A673 (cell line): ENCODE measurements around the gene POU2F3. TPM values are rescaled to one million over a fixed set of nuclear protein-coding genes. Genes with fewer than 3 reads are reported as not detected.

Source experiments
- BruUV-seq: library from RNA; stranded (reverse); fragments of 400-500 nt; replicated peaks from 2 replicates; lab custom pipeline; 2021; lab: Mats Ljungman, UMichigan
- CTCF ChIA-PET: fragments of 300-600 bp; sonication (Branson Sonifier 250); formaldehyde crosslinking; loops from one replicate; lab custom pipeline; 2022; ENCODE audit warnings: antibody characterized with exemption; lab: Charles Lee
- POLR2A ChIA-PET: fragments of 300-600 bp; sonication (Branson Sonifier 250); formaldehyde crosslinking; loops from one replicate; lab custom pipeline; 2022; ENCODE audit warnings: antibody characterized with exemption; ENCODE audit not compliant: low non-redundant PET; lab: Charles Lee
- DNase-seq: peaks from one replicate; pipeline ENCODE4 v3.0.0-alpha.2; 2015; ENCODE audit warnings: low spot score
- H3K27ac ChIP-seq: fragments of 200-600 bp; sonication (generic); 2 replicates; pipeline ENCODE4 v1.5.1; 2016; ENCODE audit warnings: mixed run types, low read depth, mild to moderate bottlenecking, mixed read lengths, antibody characterized with exemption, low read length; ENCODE audit not compliant: poor library complexity, severe bottlenecking
- H3K27me3 ChIP-seq: fragments of 200-600 bp; sonication (generic); replicated peaks from 2 replicates; pipeline ENCODE4 v1.6.1; 2017; ENCODE audit warnings: mixed run types, low read depth, mild to moderate bottlenecking, mixed read lengths, antibody characterized with exemption, low read length; ENCODE audit not compliant: insufficient read depth, poor library complexity
- H3K36me3 ChIP-seq: fragments of 200-600 bp; sonication (generic); 2 replicates; pipeline ENCODE4 v1.6.1; 2016; ENCODE audit warnings: mixed run types, mild to moderate bottlenecking, mixed read lengths, antibody characterized with exemption, low read length; ENCODE audit not compliant: insufficient read depth, poor library complexity, severe bottlenecking
- H3K4me1 ChIP-seq: fragments of 200-600 bp; sonication (generic); 2 replicates; pipeline ENCODE4 v1.6.1; 2017; ENCODE audit warnings: mixed run types, mild to moderate bottlenecking, mixed read lengths, antibody characterized with exemption, low read length; ENCODE audit not compliant: insufficient read depth, poor library complexity, severe bottlenecking
- H3K4me3 ChIP-seq: fragments of 200-600 bp; sonication (generic); 2 replicates; pipeline ENCODE4 v1.5.1; 2016; ENCODE audit warnings: low read depth, mixed run types, mild to moderate bottlenecking, mixed read lengths, low read length; ENCODE audit not compliant: poor library complexity, severe bottlenecking
- H3K9me3 ChIP-seq: fragments of 200-600 bp; sonication (generic); 2 replicates; pipeline ENCODE4 v1.6.1; 2016; ENCODE audit warnings: mixed run types, low read depth, mild to moderate bottlenecking, mixed read lengths, antibody characterized with exemption, low read length; ENCODE audit not compliant: poor library complexity, severe bottlenecking
- EZH2 ChIP-seq: fragments of 200-600 bp; sonication (generic); IDR thresholded peaks from 2 replicates; pipeline ENCODE4 v1.6.1; 2017; ENCODE audit warnings: borderline replicate concordance, low read depth, mild to moderate bottlenecking, mixed read lengths, antibody characterized with exemption, low read length; ENCODE audit not compliant: poor library complexity, severe bottlenecking
- intact Hi-C: fragments of 100-400 bp; cut with micrococcal nuclease; formaldehyde crosslinking; loops from one replicate; pipeline ENCODE4 v1.10.0; 2022; ENCODE audit not compliant: unreplicated experiment
- total RNA-seq: library from RNA; stranded (reverse); gene quantifications from 2 replicates; pipeline ENCODE4 v1.2.3, GENCODE V29; 2021
- TF ChIP-seq, protein P1 (sequence below): fragments of 300-800, 200-600 bp; sonication (generic); conservative IDR thresholded peaks from 2 replicates; pipeline ENCODE4 v1.5.1; 2017; ENCODE audit warnings: low read depth, mild to moderate bottlenecking, antibody characterized with exemption, low read length, moderate library complexity, mixed read lengths

The POU2F3 gene
- total RNA-seq, 1 experiment from 2014 or later = not detected

DNA sequence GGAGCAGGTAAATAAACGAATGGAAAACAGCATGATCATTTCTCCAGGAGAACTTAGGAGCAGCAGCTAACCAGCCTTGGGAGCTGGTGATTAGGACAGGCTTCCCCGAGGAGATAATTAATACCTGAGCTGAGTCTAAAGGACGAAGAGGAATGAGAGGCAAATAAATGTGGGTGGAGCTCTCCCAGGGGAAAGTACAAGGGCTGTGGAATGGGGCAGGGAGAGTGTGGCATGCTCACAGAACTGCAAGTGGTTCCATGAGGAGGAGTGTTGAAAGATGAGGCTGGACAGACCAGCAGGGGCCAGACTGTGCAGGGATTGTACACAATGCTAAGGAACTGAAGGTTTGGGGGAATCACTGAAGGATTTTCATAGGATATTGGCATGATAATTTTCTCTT is 70.9 kb downstream of the POU2F3 start:
- Histone ChIP-seq H3K27me3 (no peaks in the 10 kb centered on the region), H3K9me3 (no peaks in the 10 kb centered on the region), H3K27ac (no peak overlapping the region), H3K4me1 (no peaks in the 10 kb centered on the region), H3K4me3 (no peak overlapping the region), H3K36me3 (no peaks in the 10 kb centered on the region)
- intact Hi-C loops = no loop called here
- DNase-seq = no peak
- BruUV-seq = no TSS peak
- ChIA-PET POLR2A (no interaction called here), CTCF (no interaction called here)
- TF ChIP-seq EZH2 = no peak
- TF ChIP-seq, protein P1, sequence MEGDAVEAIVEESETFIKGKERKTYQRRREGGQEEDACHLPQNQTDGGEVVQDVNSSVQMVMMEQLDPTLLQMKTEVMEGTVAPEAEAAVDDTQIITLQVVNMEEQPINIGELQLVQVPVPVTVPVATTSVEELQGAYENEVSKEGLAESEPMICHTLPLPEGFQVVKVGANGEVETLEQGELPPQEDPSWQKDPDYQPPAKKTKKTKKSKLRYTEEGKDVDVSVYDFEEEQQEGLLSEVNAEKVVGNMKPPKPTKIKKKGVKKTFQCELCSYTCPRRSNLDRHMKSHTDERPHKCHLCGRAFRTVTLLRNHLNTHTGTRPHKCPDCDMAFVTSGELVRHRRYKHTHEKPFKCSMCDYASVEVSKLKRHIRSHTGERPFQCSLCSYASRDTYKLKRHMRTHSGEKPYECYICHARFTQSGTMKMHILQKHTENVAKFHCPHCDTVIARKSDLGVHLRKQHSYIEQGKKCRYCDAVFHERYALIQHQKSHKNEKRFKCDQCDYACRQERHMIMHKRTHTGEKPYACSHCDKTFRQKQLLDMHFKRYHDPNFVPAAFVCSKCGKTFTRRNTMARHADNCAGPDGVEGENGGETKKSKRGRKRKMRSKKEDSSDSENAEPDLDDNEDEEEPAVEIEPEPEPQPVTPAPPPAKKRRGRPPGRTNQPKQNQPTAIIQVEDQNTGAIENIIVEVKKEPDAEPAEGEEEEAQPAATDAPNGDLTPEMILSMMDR = no peak

DNA sequence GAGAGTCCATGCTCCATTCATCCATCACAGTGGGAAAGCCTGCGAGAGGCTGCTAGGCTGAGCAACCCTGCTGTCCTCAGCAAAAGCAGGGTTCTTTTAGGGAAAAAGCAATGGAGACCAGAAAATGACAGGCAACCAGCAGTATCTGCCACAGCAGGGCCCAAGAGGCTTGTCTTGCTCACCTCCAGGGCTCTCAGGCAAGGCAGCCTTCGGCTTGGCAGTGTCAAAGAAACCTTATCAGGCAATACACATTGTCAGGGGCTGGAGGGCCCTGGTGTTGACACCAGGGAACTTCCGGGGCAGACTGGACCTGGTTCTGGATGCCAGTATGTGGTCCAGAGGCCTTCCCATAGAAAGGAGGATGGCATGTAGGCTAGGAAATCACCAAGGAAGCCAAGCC is 74.9 kb downstream of the POU2F3 start:
- Histone ChIP-seq H3K9me3 (no peaks in the 10 kb centered on the region), H3K4me3 (no peak overlapping the region), H3K36me3 (no peaks in the 10 kb centered on the region), H3K4me1 (no peaks in the 10 kb centered on the region), H3K27ac (no peak overlapping the region), H3K27me3 (no peaks in the 10 kb centered on the region)
- ChIA-PET CTCF (interaction anchor here (1.2 kb wide), 1 partner anchor 11 kb away, joined by 3 read pairs; no protein-coding TSS in a partner anchor), POLR2A (no interaction called here)
- no peak for TF ChIP-seq EZH2
- TF ChIP-seq, protein P1 = no peak
- intact Hi-C loops = no loop called here
- BruUV-seq = no TSS peak
- DNase-seq = no peak

DNA sequence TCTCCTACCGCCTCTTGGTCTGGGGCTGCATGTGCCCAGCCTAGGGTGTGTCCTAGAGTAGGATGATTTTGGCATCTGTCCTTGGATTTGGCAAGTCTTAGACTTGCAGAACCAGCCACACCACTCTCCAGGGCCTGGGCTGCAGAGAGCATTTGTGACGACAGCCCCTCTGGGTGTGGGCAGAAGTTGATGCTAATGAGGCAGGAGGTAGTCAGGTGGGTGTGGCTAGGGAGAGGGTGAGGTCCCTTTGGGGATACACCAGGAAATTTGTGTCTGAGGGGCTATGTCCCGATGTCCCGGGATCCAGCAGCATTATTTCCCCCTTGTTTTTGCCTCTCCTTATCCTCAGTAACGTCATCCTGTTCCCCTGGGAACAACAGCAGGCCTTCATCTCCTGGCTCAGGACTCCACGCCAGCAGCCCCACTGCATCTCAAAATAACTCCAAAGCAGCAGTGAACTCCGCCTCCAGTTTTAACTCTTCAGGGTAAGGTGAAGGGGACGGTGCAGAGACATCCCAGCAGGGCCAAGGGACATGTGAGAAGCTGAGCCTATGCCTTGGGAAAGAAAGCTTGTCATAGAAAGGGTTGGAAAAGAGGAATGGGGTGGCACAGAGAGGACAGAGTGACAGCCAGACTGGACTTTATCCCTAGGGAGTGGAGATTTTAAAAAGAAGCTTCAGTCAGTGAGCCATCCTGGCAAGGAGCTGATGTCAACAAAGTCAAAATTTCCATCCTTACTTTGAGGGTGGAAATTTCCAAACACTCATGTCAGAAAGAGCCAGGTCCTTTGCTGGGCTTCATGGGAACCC is 77.1 kb downstream of the POU2F3 start:
- DNase-seq = peak; percentile 33
- intact Hi-C loops = no loop called here
- BruUV-seq = no TSS peak
- CTCF ChIA-PET = no interaction called here
- POLR2A ChIA-PET = no interaction called here
- Histone ChIP-seq H3K9me3 (no peaks in the 10 kb centered on the region), H3K4me1 (no peaks in the 10 kb centered on the region), H3K27ac (no peak overlapping the region), H3K36me3 (no peaks in the 10 kb centered on the region), H3K4me3 (no peak overlapping the region), H3K27me3 (no peaks in the 10 kb centered on the region)
- TF ChIP-seq, protein P1 = no peak
- TF ChIP-seq EZH2 = no peak
